Liver (tissue), 3 donors: Measurements from ENCODE around the gene ANKRD1.

Source experiments
- CTCF ChIP-seq: fragments of 150-350 bp; IDR thresholded peaks from 2 replicates; pipeline ENCODE4 v1.5.1; 2017; ENCODE audit warnings: improper control_type of control experiment, low read depth, low read length; ENCODE audit not compliant: missing input control
- EGR1 ChIP-seq, 2 donors: IDR thresholded peaks; 2 replicates each; pipeline ENCODE4 v1.6.1; 2016 to 2018; ENCODE audit warnings: antibody characterized with exemption in 2 of 2, low read depth in 2 of 2
- GABPA ChIP-seq, 2 donors: IDR thresholded peaks in 1 of 2; conservative IDR thresholded peaks in 1 of 2; 2 replicates each; pipeline ENCODE4 v1.6.1; 2016; ENCODE audit warnings: antibody characterized with exemption in 2 of 2, mild to moderate bottlenecking in 1 of 2, moderate library complexity in 1 of 2
- JUND ChIP-seq, 2 donors: IDR thresholded peaks; 2 replicates each; pipeline ENCODE4 v1.6.1; 2016; ENCODE audit warnings: antibody characterized with exemption in 2 of 2
- NR2F2 ChIP-seq: IDR thresholded peaks from 2 replicates; pipeline ENCODE4 v1.6.1; 2016; ENCODE audit warnings: antibody characterized with exemption
- RAD21 ChIP-seq, 2 donors: IDR thresholded peaks; 2 replicates each; pipeline ENCODE4 v1.6.1; 2016; ENCODE audit warnings: antibody characterized with exemption in 2 of 2, mild to moderate bottlenecking in 2 of 2
- SP1 ChIP-seq: IDR thresholded peaks from 2 replicates; pipeline ENCODE4 v1.6.1; 2018; ENCODE audit warnings: antibody characterized with exemption, mild to moderate bottlenecking
- TAF1 ChIP-seq: conservative IDR thresholded peaks from 2 replicates; pipeline ENCODE4 v1.6.1; 2016; ENCODE audit warnings: antibody characterized with exemption, mild to moderate bottlenecking
- YY1 ChIP-seq: IDR thresholded peaks from 2 replicates; pipeline ENCODE4 v1.6.1; 2016; ENCODE audit warnings: antibody characterized with exemption, mild to moderate bottlenecking
- TF ChIP-seq, protein P1 (sequence below): IDR thresholded peaks from 2 replicates; pipeline ENCODE4 v1.6.1; 2016; ENCODE audit warnings: antibody characterized with exemption, mild to moderate bottlenecking
- TF ChIP-seq, protein P2 (sequence below): IDR thresholded peaks from 2 replicates; pipeline ENCODE4 v1.6.1; 2016; ENCODE audit warnings: antibody characterized with exemption
- TF ChIP-seq, protein P3 (sequence below): IDR thresholded peaks from 2 replicates; pipeline ENCODE4 v1.6.1; 2016; ENCODE audit warnings: antibody characterized with exemption
- TF ChIP-seq, protein P4 (sequence below): IDR thresholded peaks from 2 replicates; pipeline ENCODE4 v1.6.1; 2016; ENCODE audit warnings: antibody characterized with exemption
- donor health status: healthy.
- donor health status: healthy.

DNA sequence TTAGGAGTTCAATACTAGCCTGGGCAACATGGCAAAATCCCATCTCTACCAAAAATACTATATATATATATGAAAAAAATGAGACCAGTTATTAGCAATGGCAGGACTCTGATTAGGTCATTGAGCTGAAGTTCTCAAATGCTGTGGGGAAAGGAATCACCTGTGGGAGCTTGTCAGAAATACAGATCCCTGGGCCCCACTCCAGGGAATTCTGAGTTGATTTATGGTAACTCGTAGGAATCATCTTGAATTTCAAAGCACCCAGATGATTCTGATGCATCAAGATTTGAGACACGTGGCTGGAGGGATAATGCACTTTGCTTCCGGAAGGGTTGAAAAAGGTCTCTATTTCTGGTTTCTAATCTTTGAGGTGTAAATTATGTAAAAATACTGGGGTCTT lies 1.0 kb upstream of the ANKRD1 start:
- TF ChIP-seq TAF1 (no peak), CTCF (no peak), YY1 (no peak), EGR1 (IDR thresholded peaks at IDR 0.05; ENCODE audit: low read depth in 2 of 2) (no peak), NR2F2 (no peak), SP1 (no peak), RAD21 (IDR thresholded peaks at IDR 0.05) (no peak), GABPA (IDR thresholded peaks at IDR 0.05 in 1 of 2, conservative IDR thresholded peaks at IDR 0.05 in 1 of 2) (no peak), JUND (IDR thresholded peaks at IDR 0.05) (no peak)
- TF ChIP-seq, protein P1, sequence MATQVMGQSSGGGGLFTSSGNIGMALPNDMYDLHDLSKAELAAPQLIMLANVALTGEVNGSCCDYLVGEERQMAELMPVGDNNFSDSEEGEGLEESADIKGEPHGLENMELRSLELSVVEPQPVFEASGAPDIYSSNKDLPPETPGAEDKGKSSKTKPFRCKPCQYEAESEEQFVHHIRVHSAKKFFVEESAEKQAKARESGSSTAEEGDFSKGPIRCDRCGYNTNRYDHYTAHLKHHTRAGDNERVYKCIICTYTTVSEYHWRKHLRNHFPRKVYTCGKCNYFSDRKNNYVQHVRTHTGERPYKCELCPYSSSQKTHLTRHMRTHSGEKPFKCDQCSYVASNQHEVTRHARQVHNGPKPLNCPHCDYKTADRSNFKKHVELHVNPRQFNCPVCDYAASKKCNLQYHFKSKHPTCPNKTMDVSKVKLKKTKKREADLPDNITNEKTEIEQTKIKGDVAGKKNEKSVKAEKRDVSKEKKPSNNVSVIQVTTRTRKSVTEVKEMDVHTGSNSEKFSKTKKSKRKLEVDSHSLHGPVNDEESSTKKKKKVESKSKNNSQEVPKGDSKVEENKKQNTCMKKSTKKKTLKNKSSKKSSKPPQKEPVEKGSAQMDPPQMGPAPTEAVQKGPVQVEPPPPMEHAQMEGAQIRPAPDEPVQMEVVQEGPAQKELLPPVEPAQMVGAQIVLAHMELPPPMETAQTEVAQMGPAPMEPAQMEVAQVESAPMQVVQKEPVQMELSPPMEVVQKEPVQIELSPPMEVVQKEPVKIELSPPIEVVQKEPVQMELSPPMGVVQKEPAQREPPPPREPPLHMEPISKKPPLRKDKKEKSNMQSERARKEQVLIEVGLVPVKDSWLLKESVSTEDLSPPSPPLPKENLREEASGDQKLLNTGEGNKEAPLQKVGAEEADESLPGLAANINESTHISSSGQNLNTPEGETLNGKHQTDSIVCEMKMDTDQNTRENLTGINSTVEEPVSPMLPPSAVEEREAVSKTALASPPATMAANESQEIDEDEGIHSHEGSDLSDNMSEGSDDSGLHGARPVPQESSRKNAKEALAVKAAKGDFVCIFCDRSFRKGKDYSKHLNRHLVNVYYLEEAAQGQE = no peak
- TF ChIP-seq, protein P2, sequence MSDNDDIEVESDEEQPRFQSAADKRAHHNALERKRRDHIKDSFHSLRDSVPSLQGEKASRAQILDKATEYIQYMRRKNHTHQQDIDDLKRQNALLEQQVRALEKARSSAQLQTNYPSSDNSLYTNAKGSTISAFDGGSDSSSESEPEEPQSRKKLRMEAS = no peak
- TF ChIP-seq, protein P3, sequence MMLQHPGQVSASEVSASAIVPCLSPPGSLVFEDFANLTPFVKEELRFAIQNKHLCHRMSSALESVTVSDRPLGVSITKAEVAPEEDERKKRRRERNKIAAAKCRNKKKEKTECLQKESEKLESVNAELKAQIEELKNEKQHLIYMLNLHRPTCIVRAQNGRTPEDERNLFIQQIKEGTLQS = no peak
- TF ChIP-seq, protein P4, sequence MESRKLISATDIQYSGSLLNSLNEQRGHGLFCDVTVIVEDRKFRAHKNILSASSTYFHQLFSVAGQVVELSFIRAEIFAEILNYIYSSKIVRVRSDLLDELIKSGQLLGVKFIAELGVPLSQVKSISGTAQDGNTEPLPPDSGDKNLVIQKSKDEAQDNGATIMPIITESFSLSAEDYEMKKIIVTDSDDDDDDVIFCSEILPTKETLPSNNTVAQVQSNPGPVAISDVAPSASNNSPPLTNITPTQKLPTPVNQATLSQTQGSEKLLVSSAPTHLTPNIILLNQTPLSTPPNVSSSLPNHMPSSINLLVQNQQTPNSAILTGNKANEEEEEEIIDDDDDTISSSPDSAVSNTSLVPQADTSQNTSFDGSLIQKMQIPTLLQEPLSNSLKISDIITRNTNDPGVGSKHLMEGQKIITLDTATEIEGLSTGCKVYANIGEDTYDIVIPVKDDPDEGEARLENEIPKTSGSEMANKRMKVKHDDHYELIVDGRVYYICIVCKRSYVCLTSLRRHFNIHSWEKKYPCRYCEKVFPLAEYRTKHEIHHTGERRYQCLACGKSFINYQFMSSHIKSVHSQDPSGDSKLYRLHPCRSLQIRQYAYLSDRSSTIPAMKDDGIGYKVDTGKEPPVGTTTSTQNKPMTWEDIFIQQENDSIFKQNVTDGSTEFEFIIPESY = no peak
